ENCODE data around the gene AWAT1.
"Not testable (repeated sequence)": the region's sequence is repeated elsewhere in the genome, so short reads cannot be mapped to it uniquely, and the experiment has no call there.

AWAT1 gene

DNA sequence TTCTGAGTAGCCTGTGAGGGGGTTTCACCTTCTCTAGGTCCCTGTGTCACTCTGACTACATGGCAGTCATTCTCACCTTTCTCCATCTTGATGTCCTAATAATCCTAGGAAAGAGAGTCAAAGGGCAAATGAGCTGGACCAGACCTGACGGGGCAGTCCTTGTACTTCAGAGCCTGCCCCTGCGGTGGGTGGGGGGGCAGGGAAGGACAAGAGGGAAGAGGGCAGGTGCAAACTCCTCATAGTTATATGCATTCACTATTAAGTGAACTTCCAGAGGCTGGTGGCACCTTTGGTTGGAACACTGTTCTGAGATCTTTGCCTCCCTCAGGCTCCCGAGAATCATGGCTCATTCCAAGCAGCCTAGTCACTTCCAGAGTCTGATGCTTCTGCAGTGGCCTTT is at the start of gene AWAT1:
Gene AWAT1, plus strand, starts transcription at position 301 of the 400 bp plus-strand sequence. Its CDS starts 41 bp downstream, at position 342.
- DNase-seq, result no peak

GRCh38 chrX:70190225-70190624 is 44.2 kb upstream of the AWAT1 start:
- no peak for DNase-seq

DNA sequence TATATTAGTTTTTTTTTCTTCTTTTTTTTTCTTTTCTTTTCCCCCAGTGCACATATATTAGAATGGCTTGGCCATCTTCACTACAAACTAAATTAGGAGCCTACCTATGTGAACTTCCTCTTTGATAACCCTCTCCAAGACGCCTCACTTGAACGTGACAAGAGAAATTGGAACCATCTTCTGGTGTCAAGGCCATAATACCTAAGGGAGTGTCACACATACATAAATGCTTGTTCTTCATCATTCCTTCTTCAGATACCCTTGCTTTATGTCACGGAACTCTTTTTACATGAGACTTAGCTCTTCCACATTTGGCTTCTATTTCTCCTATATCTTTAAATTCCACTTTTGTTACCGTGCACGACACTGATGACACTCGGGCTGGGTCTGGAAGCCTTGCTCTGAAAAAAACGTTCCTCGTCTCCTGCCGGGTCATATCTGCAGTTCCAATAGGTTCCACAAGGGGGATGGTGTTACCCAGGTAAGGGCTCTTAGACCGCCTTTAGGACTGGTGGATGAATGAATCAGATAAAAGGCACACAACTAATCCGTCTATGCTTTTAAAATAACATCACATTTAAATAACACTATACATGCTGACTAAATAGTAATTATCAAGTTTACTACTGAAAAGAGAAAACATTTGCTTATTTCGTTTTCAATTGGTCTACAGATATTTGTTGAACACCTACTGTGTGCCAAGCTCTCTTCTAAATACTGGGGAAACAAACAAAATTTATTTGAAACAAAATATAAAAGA is 37.3 kb upstream of the AWAT1 start:
- DNase-seq, result peak; percentile 64

DNA sequence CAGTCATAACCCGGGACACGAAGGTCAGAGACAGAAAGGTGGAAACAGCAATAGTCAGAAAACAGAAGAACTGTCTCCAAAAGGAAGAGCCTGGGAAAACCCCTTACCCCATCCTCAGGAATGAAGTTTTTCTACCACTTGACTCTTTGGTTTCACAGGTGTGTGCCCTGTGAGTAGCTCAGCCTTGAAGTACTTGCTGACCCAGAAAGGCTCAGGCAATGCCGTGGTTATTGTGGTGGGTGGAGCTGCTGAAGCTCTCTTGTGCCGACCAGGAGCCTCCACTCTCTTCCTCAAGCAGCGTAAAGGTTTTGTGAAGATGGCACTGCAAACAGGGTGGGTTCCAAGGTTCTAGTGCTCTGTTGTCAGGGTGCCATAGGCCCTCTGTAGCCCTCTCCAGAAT is 32.7 kb upstream of the AWAT1 start:
- no peak for DNase-seq

DNA sequence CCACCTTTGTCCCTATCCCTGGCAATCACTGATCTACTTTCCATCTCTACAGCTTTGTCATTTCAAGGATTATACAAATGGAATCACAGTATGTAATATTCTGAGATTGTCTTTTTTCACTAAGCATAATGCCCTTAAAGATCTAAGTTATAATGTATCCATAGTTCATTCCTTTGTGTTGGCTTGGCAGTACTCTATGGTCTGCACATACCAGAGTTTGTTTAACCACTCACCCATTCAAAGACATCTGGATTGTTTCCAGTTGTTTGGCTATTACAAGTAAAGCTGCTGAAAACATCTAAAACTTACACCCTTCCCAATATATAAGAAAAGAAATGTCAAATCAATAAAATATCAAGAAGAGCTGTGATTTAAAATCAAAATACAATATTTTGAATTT is 26.0 kb upstream of the AWAT1 start:
- DNase-seq, result peak; percentile 12

- DNase-seq, result peak; percentile 15
Measured at GRCh38 chrX:70209570-70209969, 24.9 kb upstream of the AWAT1 start.

GRCh38 chrX:70219938-70220764 is 14.3 kb upstream of the AWAT1 start:
- DNase-seq, result peak; percentile 87

DNA sequence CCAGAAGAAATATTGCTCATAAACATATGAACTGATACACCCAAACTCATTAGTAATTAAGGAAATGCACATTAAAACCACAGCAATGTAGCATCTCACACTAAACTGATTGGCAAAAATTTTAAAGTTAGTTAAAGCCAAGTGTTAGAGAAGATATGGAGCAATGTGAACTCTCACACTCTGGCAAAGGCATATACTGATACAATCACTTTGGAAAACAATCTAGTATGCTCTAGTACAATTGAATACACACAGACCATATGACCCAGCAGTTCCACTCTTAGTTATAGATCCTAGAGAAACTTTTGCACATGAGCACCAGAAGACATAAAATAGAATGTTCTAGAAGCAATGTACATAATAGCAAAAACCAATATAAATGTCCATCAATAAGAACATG is 8.4 kb upstream of the AWAT1 start:
- DNase-seq, result no peak

GRCh38 chrX:70226687-70227086 is 7.8 kb upstream of the AWAT1 start:
- DNase-seq, result no peak

GRCh38 chrX:70231666-70232065 is 2.8 kb upstream of the AWAT1 start:
- DNase-seq, result no peak

DNA sequence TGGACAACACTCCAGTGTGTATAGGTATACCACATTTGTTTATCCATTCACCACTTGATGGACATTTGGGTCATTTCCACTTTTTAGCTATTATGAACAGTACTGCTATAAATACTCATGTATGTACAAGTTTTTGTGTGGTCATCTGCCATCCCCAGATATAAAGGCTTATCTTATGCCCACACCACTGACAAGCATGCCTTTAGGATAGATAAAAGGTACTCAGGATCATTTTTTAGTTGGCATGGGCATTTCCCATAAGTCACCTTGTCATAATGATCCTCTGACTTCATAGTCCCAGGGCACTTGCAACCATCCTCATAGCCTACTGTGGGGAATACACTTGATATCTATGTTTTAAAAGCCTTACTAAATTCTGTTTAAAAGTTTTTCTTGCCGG is 6.3 kb downstream of the AWAT1 start:
- no peak for DNase-seq

DNA sequence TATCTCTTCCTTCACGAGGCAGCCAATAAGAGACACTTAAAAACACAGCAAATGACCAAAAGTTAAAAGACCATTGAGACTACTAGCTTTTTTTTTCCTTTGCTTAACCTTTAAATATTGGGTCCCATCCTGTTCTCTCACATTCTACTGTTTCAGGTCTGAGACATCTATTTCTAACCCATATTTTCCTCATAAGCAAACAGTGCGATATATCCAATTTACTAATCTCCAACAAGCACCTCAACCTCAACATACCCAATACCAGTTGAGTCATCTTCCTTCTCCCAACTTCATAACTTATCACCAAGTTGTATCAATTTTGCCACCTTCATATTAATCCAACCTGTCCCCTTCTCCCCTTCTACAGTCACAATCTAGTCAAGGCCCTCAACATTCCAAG is 7.0 kb downstream of the AWAT1 start:
- no peak for DNase-seq

GRCh38 chrX:70243601-70244000 is 9.1 kb downstream of the AWAT1 start:
- DNase-seq, result not testable (repeated sequence)

- no peak for DNase-seq
Measured at GRCh38 chrX:70244881-70245280, 10.4 kb downstream of the AWAT1 start.

DNA sequence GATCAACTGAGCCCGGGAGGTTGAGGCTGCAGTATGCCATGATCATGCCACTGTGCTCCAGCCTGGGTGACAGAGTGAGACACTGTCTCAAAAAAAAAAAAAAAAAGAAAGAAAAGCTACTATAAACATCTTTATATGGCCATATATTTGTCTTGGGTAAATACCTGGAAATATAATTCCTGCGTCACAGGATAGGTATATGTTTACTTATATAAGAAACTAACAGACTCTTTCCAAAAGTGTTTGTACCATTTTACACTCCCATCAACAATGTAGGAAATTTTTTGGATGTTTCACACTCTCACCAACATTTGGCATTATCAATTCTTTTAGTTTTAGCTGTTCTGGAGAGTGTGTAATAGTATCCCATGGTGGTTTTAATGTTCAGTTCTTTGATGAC is 12.8 kb downstream of the AWAT1 start:
- no peak for DNase-seq

DNA sequence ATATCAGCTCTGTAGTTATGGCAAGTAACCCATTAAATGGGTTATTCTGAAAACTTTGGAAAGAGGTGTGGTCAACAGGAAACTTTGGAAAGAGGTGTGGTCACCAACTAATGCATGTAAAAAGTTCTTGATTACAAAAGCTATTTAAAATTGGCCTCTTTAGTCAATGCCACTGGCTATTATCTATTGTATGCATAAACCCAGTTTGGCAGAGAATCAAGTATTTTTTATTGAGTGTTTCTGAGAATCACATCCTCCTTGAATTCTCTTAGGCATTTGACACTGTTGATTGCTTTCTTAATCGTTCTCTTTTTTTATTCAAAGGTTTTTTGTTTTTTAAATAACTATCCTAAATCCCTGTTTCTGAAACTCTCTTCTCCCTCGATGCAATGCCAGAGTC is 18.0 kb downstream of the AWAT1 start:
- no peak for DNase-seq

DNA sequence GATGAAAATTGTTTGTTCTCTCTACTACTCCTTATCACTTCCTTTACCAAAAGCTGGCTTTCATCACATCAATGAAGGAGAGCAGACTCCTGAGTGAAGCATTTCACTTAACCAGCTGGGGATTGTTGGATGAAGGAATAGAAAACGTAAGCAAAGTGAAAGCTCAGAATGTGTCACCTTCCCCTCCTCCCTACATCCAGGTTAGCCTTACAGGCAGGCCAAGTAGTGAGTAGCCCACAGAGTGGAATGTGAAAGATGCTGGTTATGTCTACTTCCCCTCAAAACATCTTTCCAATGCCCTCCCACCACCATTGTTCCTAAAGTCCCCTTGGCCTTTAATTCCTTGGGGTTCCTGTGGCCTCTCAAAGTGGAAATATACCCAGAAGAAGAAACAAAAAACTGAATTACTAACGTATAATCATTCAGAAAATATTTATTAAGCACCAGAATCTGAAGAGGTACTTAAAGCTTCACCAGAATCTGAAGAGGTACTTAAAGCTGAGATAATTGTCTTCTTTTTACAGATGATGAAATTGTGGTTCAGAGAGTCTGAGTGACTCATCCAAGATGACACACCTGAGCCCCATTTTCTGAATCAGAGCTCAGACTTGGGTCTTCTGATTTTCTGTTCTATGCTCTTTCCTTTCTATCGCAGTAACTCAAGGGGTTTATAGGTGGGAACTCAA is 19.1 kb downstream of the AWAT1 start:
- no peak for DNase-seq

- no peak for DNase-seq
Measured at GRCh38 chrX:70254063-70254400, 19.6 kb downstream of the AWAT1 start.

- DNase-seq, result no peak
Measured at GRCh38 chrX:70254909-70255308, 20.5 kb downstream of the AWAT1 start.

DNA sequence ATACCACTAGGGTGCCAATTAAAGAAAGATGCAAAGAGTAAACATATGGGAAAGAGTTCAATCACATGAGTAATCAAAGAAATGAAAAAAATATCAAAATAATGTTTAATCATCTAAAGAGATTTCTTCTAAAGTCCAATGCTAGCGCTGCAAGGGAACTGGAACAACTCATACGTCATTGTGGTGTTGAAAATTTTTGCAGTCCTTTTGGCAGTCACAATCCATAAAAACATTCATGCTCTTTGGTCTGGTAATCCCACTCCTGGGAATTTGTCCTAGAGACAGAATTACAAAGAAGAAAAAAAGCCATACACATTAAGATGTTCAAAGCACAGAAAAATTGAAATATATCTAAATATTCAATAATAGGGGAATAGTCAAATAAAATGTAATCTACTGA is 21.0 kb downstream of the AWAT1 start:
- DNase-seq, result no peak

- DNase-seq, result no peak
Measured at GRCh38 chrX:70257423-70258288, 23.2 kb downstream of the AWAT1 start.

- DNase-seq, result no peak
Measured at GRCh38 chrX:70260104-70260503, 25.6 kb downstream of the AWAT1 start, which contains the start of gene P2RY4. P2RY4 (minus strand) TSS chrX:70260204; CDS start chrX:70259624, 580 bp downstream.

Measured in NCI-H748 treated with DMSO at 0.1 percent for 48 hours (cell line).